Measurements from ENCODE around the gene OPTN.

Gene OPTN

GRCh38 chr10:13184730-13185514 lies 85.0 kb downstream of the OPTN start:
- DNase-seq = no peak

GRCh38 chr10:13187135-13187534 lies 87.2 kb downstream of the OPTN start:
- DNase-seq = no peak
